HFF-Myc (cell line): ENCODE results near the gene FAAP20.

Experiments used
- DNase-seq: peaks from one replicate; pipeline ENCODE4 v3.0.0-alpha.2; 2011; ENCODE audit warnings: low read depth; ENCODE audit errors: extremely low read depth
- H3K4me3 ChIP-seq: replicated peaks from 2 replicates; pipeline ENCODE4 v1.5.1; 2011; ENCODE audit warnings: low read depth, mild to moderate bottlenecking, control low read depth, low read length
- CTCF ChIP-seq: IDR thresholded peaks from 2 replicates; pipeline ENCODE4 v1.5.1; 2012; ENCODE audit warnings: mild to moderate bottlenecking, low read depth, low read length, control low read depth; ENCODE audit errors: missing control alignments

Gene FAAP20

DNA sequence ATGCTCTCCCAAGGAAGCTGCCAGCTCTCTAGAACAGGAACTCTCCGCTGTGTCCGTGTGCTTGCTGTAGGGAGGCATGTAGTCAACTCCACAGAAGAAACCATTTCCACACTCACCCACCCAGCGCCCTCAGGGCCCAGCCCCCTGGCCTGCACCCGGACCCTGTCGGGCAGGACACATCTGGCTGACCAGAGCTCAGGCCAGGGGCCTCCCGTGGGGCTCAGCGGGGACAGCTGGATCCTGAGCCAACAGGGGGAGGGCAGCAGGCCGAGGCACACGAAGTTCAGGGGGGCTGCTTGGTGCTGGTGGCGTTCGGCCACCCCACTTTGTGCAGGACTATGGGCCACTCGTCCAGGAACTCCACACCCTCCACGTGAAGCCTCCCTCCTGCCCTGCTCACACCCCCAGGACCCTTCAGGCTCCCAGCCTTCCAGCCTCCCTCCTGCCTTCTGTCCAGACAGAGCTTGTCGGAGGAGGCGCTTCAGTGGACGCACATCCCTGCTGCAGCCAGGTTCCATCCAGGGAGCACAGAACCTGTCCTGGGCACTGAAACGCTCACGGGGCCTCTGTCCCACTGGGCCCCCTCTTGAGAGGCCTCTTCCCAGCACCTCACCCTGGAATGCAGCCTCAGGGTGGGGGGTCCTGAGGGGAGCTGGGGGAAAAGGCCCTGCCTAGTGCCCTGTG lies 15.0 kb upstream of the FAAP20 start:
- DNase-seq, result no peak
- no peak overlapping the region for H3K4me3 ChIP-seq
- no peak for TF ChIP-seq CTCF

DNA sequence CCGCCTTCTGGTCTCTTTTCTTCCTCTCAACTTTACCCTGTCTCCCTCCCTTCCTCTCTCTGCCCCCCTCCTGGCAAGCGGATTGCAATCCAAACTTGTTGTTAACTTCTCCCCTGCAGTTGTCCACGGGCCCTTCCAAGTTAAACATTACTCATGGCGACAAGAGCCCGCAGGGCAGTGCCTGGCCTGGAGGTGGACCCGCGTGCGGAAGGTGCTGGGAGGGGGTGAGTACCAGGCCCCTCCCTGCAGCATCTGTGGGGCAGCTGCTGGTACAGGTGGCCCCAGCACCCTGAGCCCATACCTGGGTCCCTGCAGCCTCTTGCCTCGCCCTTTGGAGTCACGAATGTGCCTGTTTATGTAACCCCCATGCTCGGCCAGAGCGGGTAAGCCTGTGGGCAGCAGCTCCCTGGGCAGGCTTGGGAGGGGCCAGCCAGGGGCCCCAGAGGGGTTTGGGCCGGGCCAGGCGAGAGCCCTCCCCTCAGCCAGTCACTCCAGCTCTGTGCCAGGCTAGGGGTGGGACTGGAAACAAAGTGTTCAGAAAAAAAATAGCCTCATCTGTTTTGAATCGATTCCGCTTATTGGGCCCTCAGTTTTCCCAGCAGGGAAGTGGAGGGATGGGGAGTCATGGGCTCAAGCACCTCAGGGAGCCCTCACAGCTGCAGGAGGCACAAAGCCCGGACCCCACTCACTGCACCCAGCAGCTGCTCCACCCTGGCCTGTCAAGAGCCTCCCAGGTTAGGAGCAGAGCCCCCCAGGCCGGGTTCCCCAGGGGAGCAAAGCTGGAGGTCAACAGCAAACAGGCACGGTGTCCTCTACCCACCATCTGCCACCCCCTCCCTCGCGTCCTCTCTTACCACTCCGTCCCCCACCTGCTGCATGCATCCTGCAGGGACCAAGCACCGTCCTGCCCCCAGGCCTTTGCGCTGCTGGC lies 14.0 kb upstream of the FAAP20 start:
- DNase-seq, result no peak
- no peak for TF ChIP-seq CTCF
- peak overlapping the region; percentile 24 for H3K4me3 ChIP-seq

GRCh38 chr1:2206813-2207487 lies 12.4 kb upstream of the FAAP20 start:
- H3K4me3 ChIP-seq, result peak overlapping the region; percentile 19
- DNase-seq, result no peak

DNA sequence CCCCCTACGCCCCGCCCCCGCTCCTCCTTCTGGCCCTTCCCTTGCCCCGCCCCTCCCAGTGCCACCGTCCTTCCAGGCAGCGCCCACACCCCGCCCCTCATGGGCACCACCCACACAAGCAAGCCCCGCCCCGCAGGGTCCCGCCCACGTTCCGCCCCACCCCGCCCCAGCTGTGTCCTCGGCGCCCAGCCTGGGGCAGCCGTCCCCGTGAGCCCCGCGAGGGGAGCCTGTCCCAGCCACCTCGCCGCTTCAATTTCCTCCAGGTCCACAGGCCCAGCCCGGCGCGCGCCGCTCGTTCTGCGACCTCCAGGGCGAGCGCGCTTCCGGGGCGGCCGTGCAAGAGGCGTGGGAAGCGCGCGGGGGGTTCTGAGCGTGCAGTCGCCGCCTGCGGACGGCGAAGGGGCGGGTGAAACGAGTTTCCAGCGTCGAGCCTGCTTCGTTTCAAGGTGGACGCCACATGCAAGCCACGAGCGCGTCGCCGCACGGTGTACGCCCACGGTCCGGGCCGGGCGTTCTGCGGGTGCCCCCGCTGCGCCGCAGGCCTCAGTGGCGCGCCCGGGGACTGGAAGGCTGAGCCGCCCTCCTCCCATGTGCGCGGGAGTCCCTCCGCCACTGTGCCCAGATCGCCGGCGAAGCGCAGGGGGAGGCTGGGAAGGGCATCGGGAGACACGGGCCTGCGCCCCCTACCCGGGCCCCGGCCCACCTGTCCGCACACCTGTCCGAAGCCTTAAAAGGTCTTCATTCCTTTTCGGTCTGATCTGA lies 10.8 kb upstream of the FAAP20 start:
- TF ChIP-seq CTCF, result no peak
- DNase-seq, result no peak
- H3K4me3 ChIP-seq, result peak overlapping the region; percentile 42

More at GRCh38 chr1:2206813-2207487, 12.4 kb upstream of the FAAP20 start:
- TF ChIP-seq CTCF, result no peak

GRCh38 chr1:2204415-2205190 lies 10.0 kb upstream of the FAAP20 start:
- peak overlapping the region; percentile 36 for H3K4me3 ChIP-seq
- DNase-seq, result no peak
- no peak for TF ChIP-seq CTCF
